ENCODE measurements around the gene FXYD1.

The FXYD1 gene

GRCh38 chr19:35174226-35174625 is 35.6 kb downstream of the FXYD1 start:
- no peak for DNase-seq (ENCODE audit: low read depth)
- TF ChIP-seq, protein P1, sequence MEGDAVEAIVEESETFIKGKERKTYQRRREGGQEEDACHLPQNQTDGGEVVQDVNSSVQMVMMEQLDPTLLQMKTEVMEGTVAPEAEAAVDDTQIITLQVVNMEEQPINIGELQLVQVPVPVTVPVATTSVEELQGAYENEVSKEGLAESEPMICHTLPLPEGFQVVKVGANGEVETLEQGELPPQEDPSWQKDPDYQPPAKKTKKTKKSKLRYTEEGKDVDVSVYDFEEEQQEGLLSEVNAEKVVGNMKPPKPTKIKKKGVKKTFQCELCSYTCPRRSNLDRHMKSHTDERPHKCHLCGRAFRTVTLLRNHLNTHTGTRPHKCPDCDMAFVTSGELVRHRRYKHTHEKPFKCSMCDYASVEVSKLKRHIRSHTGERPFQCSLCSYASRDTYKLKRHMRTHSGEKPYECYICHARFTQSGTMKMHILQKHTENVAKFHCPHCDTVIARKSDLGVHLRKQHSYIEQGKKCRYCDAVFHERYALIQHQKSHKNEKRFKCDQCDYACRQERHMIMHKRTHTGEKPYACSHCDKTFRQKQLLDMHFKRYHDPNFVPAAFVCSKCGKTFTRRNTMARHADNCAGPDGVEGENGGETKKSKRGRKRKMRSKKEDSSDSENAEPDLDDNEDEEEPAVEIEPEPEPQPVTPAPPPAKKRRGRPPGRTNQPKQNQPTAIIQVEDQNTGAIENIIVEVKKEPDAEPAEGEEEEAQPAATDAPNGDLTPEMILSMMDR (conservative IDR thresholded peaks at IDR 0.05; ENCODE audit: low read depth, low read length): no peak
- H3K4me3 ChIP-seq (ENCODE audit: low read length): no peak overlapping the region

- no peak overlapping the region for H3K4me3 ChIP-seq (ENCODE audit: low read length)
- DNase-seq (ENCODE audit: low read depth): no peak
- TF ChIP-seq, protein P1 (conservative IDR thresholded peaks at IDR 0.05; ENCODE audit: low read depth, low read length): no peak
Observed at GRCh38 chr19:35176181-35176570, 37.6 kb downstream of the FXYD1 start.

- TF ChIP-seq, protein P1 (conservative IDR thresholded peaks at IDR 0.05; ENCODE audit: low read depth, low read length): no peak
- no peak for DNase-seq (ENCODE audit: low read depth)
- H3K4me3 ChIP-seq (ENCODE audit: low read length): no peak overlapping the region
Observed at GRCh38 chr19:35177377-35178274, 39.0 kb downstream of the FXYD1 start.

DNA sequence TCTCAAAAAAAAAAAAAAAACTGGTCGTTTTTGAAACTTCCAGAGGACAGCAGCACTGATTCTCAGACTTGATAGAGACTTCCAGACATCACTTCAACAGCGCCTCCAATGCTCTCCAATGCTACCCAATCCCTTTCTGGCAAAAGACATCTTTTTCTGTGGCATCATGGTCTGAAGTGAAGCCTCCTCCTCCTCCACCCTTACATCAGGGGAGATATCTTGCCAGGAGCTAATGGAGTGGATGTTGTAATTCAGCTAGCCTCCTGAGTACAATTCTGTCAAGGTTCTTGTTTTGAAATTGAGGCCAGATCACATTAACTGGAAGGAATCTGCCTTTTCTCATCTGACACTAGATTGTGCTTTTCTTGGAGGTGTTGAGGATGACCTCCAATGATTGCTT is 40.1 kb downstream of the FXYD1 start:
- no peak overlapping the region for H3K4me3 ChIP-seq (ENCODE audit: low read length)
- DNase-seq (ENCODE audit: low read depth): no peak
- TF ChIP-seq, protein P1 (conservative IDR thresholded peaks at IDR 0.05; ENCODE audit: low read depth, low read length): no peak

- DNase-seq (ENCODE audit: low read depth): no peak
- TF ChIP-seq, protein P1 (conservative IDR thresholded peaks at IDR 0.05; ENCODE audit: low read depth, low read length): no peak
- no peak overlapping the region for H3K4me3 ChIP-seq (ENCODE audit: low read length)
Observed at GRCh38 chr19:35179830-35180229, 41.2 kb downstream of the FXYD1 start.

GRCh38 chr19:35181387-35181786 is 42.8 kb downstream of the FXYD1 start:
- H3K4me3 ChIP-seq (ENCODE audit: low read length): no peak overlapping the region
- no peak for DNase-seq (ENCODE audit: low read depth)
- TF ChIP-seq, protein P1 (conservative IDR thresholded peaks at IDR 0.05; ENCODE audit: low read depth, low read length): no peak

- no peak for DNase-seq (ENCODE audit: low read depth)
- TF ChIP-seq, protein P1 (conservative IDR thresholded peaks at IDR 0.05; ENCODE audit: low read depth, low read length): no peak
- no peak overlapping the region for H3K4me3 ChIP-seq (ENCODE audit: low read length)
Observed at GRCh38 chr19:35184267-35184666, 45.6 kb downstream of the FXYD1 start.

Data from retinal pigment epithelial cell (primary cell).